SKM-1 treated with dmso at 0.1 percent for 144 hours (cell line): Measurements from ENCODE around the gene XDH.
A peak's percentile ranks its signal among the peaks of the same experiment; 100 is the strongest.

ENCODE experiments used
- DNase-seq: peaks from one replicate; lab custom pipeline; 2025; ENCODE audit not compliant: unreplicated experiment; lab: John Stamatoyannopoulos, UW

Gene XDH

GRCh38 chr2:31414601-31415241 lies at the start of gene XDH:
TSS of gene XDH (minus strand) at chr2:31414742. CDS start at chr2:31414666, 76 bp downstream.
- DNase-seq, result peak; percentile 33

GRCh38 chr2:31457651-31458050 lies 43.1 kb upstream of the XDH start:
- no peak for DNase-seq

GRCh38 chr2:31446848-31447247 lies 32.3 kb upstream of the XDH start:
- DNase-seq, result no peak

- DNase-seq, result no peak
These were observed 27.8 kb upstream of the XDH start for GRCh38 chr2:31442376-31442775.

GRCh38 chr2:31440764-31441163 lies 26.2 kb upstream of the XDH start:
- DNase-seq, result no peak

GRCh38 chr2:31434911-31435310 lies 20.4 kb upstream of the XDH start:
- no peak for DNase-seq

GRCh38 chr2:31433541-31433940 lies 19.0 kb upstream of the XDH start:
- DNase-seq, result no peak

- DNase-seq, result no peak
These were observed 16.1 kb upstream of the XDH start for GRCh38 chr2:31430439-31431165.

- DNase-seq, result no peak
These were observed 15.4 kb upstream of the XDH start for GRCh38 chr2:31429759-31430438.

- no peak for DNase-seq
These were observed 14.5 kb upstream of the XDH start for GRCh38 chr2:31429040-31429439.

GRCh38 chr2:31428001-31428418 lies 13.5 kb upstream of the XDH start:
- DNase-seq, result no peak

GRCh38 chr2:31426096-31426495 lies 11.6 kb upstream of the XDH start:
- DNase-seq, result no peak

GRCh38 chr2:31421634-31422033 lies 7.1 kb upstream of the XDH start:
- no peak for DNase-seq

GRCh38 chr2:31420936-31421335 lies 6.4 kb upstream of the XDH start:
- no peak for DNase-seq

GRCh38 chr2:31419386-31419785 lies 4.8 kb upstream of the XDH start:
- no peak for DNase-seq

GRCh38 chr2:31415421-31415820 lies 879 bp upstream of the XDH start:
- DNase-seq, result no peak

- DNase-seq, result no peak
These were observed 536 bp downstream of the XDH start for GRCh38 chr2:31413862-31414550.

GRCh38 chr2:31413025-31413424 lies 1.5 kb downstream of the XDH start:
- DNase-seq, result no peak

GRCh38 chr2:31411771-31412170 lies 2.8 kb downstream of the XDH start:
- DNase-seq, result no peak

- no peak for DNase-seq
These were observed 7.8 kb downstream of the XDH start for GRCh38 chr2:31406593-31407385.

- no peak for DNase-seq
These were observed 9.7 kb downstream of the XDH start for GRCh38 chr2:31404827-31405226.
